HT1080 (cell line): ENCODE measurements around the gene KRTAP4-3. TPM values are rescaled to one million over a fixed set of nuclear protein-coding genes. Genes with fewer than 3 reads are reported as not detected.
"Not testable (repeated sequence)": the region's sequence is repeated elsewhere in the genome, so short reads cannot be mapped to it uniquely, and the experiment has no call there.

Experiments used
- DNase-seq: peaks from one replicate; pipeline ENCODE4 v3.0.0-alpha.2; 2015; ENCODE audit warnings: low read depth
- total RNA-seq: library from RNA; depleted of rRNA; stranded (reverse); fragments of >200 nt; shearing (Covaris generic); gene quantifications from 2 replicates; pipeline ENCODE4 v1.2.3, GENCODE V29; 2014

Gene KRTAP4-3
- total RNA-seq, 1 experiment from 2014 or later: not detected

- no peak for DNase-seq
These were observed 14.2 kb downstream of the KRTAP4-3 start for GRCh38 chr17:41153856-41154255.

GRCh38 chr17:41151525-41151924 is 16.5 kb downstream of the KRTAP4-3 start:
- no peak for DNase-seq

- no peak for DNase-seq
These were observed 18.0 kb downstream of the KRTAP4-3 start for GRCh38 chr17:41150026-41150425.

- no peak for DNase-seq
These were observed 18.4 kb downstream of the KRTAP4-3 start, which contains the start of gene KRTAP4-5 for GRCh38 chr17:41149652-41149985. Gene KRTAP4-5 (minus strand): TSS chr17:41149825. CDS start chr17:41149767, 58 bp downstream.

- not testable (repeated sequence) for DNase-seq
These were observed 18.9 kb downstream of the KRTAP4-3 start for GRCh38 chr17:41148971-41149651.

- DNase-seq: no peak
These were observed 20.4 kb downstream of the KRTAP4-3 start for GRCh38 chr17:41147531-41148204.

GRCh38 chr17:41145261-41145660 is 22.8 kb downstream of the KRTAP4-3 start:
- no peak for DNase-seq

- no peak for DNase-seq
These were observed 23.2 kb downstream of the KRTAP4-3 start for GRCh38 chr17:41144846-41145245.

- no peak for DNase-seq
These were observed 26.7 kb downstream of the KRTAP4-3 start for GRCh38 chr17:41141361-41141760.

GRCh38 chr17:41140360-41141131 is 27.5 kb downstream of the KRTAP4-3 start, which contains the start of gene KRTAP4-6:
Gene KRTAP4-6 (minus strand): TSS chr17:41140544. CDS start chr17:41140487, 57 bp downstream.
- DNase-seq: peak; percentile 97

- DNase-seq: not testable (repeated sequence)
These were observed 28.2 kb downstream of the KRTAP4-3 start for GRCh38 chr17:41139865-41140264.

- no peak for DNase-seq
These were observed 33.9 kb downstream of the KRTAP4-3 start for GRCh38 chr17:41133880-41134735.

- peak; percentile 75 for DNase-seq
These were observed 36.0 kb downstream of the KRTAP4-3 start for GRCh38 chr17:41131979-41132378.

GRCh38 chr17:41127371-41127770 is 40.6 kb downstream of the KRTAP4-3 start:
- DNase-seq: no peak

GRCh38 chr17:41126412-41126811 is 41.6 kb downstream of the KRTAP4-3 start:
- DNase-seq: no peak

- DNase-seq: no peak
These were observed 43.0 kb downstream of the KRTAP4-3 start for GRCh38 chr17:41125064-41125463.

GRCh38 chr17:41123991-41124371 is 44.0 kb downstream of the KRTAP4-3 start, which contains the start of gene KRTAP4-12:
Gene KRTAP4-12 (minus strand): TSS chr17:41124182. CDS start chr17:41124122, 60 bp downstream.
- not testable (repeated sequence) for DNase-seq

GRCh38 chr17:41123292-41123990 is 44.6 kb downstream of the KRTAP4-3 start:
- not testable (repeated sequence) for DNase-seq

- DNase-seq: no peak
These were observed 46.3 kb downstream of the KRTAP4-3 start for GRCh38 chr17:41121742-41122141.
